GM19035 (cell line): ENCODE data around the gene JAKMIP1.

Experiments
- ATAC-seq: cut with Tn5 transposase; IDR thresholded peaks from one replicate; pipeline ENCODE4 v1.9.1; 2021; ENCODE audit not compliant: unreplicated experiment

Gene JAKMIP1

GRCh38 chr4:6071191-6071958, 129.0 kb downstream of the JAKMIP1 start:
- ATAC-seq: no peak

DNA sequence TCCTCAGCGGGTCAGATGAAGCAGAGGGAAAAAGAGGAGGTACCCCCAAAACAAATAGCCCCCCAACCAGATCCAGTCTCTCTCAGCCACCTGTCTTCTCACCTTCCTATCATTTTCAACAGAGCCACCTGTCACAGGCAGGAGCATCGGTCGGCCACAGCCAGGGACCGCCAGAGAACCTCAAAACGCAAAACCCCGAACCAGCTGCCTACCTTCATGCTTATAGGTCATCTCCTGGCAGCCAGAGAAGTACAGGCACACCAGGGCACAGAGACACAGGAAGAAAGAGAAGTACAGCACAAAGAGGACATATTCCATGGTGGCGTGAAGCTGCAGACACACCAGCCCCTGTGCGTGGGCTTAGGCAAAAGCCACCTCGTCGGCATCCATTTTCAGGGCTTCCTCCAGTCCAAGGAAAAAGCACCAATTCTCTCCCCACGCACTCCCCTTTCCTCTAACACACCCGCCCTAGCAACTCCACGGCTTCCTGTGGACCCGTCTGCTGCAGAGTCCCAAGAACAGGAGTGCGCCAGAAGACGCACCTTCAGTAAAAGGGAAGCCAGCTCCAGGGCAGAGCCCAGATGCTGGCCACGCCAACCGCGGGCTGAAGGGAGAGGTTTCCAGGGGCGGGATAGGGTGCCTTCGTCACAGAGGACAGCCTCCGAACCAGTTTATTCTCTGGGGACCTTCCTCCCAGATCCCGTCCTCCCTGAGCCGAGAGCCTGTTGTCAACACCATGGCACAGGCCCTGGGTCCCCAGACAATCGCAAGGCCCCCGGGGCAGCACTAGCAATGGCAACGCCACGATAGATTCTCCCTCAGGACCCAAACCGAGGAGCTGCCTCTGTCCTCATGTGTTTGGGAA, 130.3 kb downstream of the JAKMIP1 start:
- ATAC-seq: no peak

- ATAC-seq: no peak
Measured at GRCh38 chr4:6068986-6069385, 131.4 kb downstream of the JAKMIP1 start.

GRCh38 chr4:6065934-6066590, 134.3 kb downstream of the JAKMIP1 start:
- no peak for ATAC-seq

DNA sequence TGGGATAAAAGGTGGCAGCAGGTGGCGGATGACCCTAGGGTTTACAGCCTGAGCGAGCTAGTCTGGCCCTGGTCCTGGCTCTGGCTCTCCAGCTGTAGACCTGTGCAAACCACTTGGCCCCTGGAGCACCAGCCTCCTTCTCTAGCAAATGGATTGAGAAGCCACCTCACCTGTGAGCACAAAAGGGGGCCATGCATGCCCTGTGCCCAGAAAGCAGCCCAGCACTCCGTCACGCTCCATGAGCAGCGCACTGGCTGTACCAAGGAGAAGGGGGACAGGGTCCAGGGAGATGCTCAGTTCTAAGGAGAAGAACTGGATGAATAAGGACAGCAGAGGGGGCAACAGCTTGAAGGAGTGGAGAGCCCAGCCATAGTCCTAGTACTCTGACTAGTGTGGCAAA, 135.2 kb downstream of the JAKMIP1 start:
- no peak for ATAC-seq

DNA sequence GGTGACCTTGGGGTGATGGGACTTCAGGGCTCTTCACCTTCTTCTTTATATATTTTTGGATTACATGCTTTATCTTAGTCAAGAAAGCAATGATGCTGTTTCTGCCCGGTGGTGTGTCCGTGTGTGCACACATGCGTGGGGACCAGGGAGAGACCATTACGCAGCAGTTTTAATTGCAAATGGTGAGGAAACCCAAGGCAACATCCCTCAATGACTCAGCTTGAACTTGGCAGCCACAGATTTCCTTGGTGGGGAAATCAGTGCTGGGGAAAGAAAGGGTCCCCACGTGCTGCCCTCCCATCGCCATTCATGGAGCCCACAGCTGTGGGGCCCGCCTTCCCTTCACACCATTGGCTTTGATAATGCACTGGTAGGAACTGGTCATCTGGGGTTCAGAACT, 136.0 kb downstream of the JAKMIP1 start:
- no peak for ATAC-seq

- ATAC-seq: no peak
Measured at GRCh38 chr4:6063684-6064083, 136.7 kb downstream of the JAKMIP1 start.

DNA sequence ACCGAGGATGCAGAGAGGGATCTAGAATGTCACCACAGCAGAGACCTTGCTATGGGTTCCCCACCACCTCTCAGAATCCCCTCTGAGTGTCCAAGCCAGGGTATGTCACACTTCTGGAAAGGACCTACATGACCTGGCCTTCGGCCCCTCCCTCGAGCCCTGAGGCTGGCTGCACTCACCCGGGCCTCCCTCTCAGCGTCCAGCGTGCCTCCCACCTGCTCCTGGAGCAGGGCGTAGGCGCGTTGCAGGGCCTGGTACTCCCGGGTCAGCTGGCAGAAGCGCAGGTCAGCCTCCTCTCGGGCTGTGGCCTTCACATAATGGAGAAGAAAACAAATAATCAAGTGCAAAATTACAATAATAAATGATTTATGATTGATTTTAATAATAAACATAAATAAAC, 138.2 kb downstream of the JAKMIP1 start:
- no peak for ATAC-seq

DNA sequence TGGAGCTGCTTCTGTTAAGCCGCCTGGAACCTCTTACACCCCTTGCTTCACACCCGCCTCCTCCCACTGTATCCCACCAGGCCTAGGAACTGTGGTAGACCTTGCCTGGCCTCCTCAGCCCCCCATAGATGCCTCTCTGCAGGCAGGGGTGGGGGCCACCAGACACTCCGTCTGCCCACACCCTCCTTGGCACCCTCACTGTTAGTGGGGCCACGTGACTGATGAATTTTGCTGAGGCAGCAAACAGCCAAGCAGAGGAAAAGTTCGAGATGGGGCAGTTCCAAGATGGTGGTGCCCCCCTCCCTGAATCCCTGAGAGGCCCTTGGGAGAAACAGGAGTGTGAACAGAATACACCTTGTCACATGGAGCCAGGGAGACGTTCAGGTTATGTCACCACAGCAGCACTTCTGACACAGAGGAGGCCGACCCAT, 141.0 kb downstream of the JAKMIP1 start:
- no peak for ATAC-seq

GRCh38 chr4:6058531-6059374, 141.6 kb downstream of the JAKMIP1 start:
- no peak for ATAC-seq

DNA sequence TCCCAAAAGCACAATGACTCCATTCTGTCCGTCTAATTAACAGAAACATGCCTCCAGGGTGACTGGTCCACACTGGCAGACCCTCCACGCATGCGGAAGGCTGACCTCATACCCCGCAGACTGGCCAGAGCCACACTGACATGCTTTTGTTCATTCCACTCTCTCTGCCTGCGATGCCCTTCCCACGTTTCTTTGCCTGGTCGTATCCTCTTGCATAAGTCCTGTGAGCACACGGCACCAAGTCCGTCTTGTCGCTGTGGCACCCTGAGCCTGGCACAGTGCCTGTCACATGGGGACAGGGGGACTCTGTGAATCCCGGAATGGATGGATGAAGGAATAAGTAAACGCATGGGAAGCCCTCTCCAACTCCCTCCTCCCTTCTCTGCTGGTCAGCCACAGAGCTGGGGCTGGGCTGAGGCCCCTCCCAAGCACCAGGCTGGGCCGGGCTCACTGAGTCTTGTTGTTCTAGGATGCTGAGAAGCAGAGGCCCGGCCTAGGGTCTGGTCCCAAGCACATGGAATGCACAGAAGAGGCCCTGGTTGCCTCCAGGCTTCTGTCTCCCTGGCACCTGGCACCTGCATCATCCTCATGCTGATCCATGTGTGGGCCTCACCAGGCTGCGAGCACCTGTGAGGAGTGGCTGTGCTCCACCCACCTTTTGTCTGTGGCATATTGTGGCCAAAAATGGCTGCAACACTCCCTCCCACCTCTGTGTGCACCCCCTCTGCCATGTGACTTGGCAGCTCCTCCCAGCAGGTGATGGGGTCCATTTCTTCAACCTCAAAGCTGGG, 143.2 kb downstream of the JAKMIP1 start:
- ATAC-seq: no peak

- ATAC-seq: no peak
Measured at GRCh38 chr4:6055436-6055835, 144.9 kb downstream of the JAKMIP1 start.

DNA sequence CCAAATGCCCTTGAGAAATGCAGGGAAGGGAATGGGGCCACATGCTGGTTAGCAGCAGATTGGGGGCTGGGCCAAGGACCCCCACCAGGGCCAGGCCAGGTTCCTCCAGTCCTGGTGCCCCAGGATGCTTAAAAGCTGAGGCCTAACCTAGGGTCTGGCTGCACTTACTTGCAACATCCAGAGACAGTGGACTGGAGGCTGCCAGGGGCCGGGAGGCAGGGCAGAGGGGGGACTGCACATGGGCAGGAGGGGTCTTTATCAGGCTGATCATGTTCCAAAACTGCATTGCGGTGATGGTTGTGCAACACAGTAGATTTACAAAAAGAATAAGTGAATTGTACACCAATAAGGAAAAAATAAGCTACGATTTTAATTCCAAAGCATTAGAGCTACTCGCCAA, 145.3 kb downstream of the JAKMIP1 start:
- ATAC-seq: no peak

DNA sequence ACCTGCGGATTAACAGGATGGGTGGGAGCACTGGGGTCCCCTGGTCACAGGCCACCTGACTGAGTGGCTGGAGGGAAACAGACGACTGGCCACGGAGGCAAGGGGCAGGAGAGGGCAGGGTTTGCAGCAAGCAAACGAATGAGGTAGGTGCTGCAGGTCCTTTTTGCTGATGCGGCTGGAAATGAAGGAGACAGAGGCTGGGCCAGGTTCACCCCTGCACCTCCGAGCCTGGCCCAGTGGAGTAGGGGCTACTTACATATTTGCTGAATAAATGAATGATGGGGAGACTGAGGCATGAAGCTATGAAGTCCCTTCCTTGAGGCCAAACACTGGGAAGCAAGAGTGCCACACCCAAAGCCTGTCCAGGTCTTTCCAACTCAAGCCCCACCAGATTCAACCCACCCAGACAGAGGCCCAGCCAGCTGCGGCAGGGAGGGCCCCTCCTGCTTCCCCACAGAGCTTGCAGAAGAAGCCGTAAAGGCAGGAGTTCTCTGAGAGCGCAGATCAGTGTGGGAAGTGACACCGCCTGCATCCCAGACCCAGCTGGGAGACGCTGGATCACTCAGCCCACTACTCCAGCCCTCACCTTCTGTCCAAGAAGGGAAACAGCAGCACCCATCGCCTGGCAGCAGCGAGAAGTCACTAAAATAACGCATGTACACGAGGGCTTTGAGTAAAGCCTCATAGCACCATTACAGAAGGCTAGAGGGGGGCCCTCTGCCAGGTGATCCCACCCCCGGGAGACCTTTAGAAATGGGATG, 146.0 kb downstream of the JAKMIP1 start:
- no peak for ATAC-seq

GRCh38 chr4:6052679-6053078, 147.7 kb downstream of the JAKMIP1 start:
- no peak for ATAC-seq

DNA sequence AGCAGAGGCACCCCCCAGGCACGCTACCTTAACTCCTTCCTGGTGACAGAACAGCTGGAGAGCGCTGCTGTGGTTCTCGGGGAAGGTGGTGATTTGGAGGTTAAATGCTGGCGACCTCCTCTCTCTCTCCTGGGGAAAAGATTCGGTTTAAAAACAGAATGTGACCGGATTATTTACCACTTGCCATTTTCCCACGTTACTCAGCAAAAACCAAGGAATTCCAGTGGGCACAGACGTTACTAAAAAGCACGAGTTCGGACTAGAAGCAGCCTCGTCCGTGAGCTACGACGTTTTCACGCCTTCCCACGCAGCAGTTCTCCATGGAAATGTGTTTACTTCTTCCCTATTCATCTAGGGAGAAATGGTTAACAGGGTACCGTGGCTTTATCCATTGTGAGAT, 149.8 kb downstream of the JAKMIP1 start:
- no peak for ATAC-seq

DNA sequence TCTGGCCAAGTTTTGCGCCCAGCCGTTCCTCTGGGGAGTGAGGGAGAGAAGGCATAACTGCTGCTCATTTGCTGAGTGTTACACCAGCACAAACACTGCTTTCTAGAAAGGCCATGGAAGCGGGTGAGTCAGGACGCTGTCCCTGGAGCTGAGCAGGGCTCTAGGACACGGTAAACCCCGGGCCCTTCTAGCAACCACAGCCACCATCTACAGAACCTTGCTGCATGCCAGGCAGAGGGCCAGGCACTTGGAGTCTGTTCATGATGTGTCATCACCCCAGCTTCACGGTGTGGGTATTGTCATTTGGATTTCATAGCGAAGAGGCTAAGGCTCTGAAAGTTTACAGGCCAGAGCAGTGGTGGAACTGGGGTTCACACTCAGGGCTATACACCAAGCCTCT, 150.4 kb downstream of the JAKMIP1 start:
- ATAC-seq: no peak

DNA sequence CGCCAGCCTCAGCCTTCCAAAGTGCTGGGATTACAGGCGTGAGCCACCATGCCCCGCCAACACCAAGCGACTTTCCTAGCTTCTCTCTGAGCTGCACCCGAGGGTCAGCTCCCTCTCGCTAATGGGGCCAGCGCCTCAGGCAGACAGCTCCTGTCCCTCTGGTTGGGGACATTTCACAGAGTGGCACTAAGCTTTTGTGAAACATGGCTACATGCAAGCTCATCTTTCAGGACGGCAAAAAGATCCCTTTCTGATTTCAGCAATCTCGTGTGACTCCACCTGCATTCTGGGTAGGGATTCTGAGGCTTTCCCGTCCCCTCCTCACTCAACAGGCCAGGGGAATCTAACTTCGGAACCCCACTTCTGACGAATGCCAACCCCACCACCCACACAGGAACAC, 151.1 kb downstream of the JAKMIP1 start:
- ATAC-seq: no peak

DNA sequence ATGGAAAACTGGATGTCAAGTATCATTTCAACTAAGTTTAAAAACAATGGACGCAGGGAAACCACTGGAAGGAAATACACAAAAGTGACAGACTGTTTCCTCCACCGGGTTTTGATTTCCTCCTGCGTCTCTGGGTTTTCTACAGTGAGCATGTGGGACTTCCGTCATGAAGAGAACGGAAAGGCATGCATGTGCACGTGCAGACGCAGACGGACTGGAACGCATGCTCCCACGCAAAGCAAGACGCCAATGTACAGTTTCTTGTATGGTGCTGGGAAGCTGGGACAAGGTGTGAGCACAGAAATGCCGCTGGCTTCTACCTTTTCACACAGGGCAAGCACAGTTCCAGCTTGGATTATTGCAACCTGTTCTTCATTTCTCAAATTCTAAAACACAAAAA, 151.8 kb downstream of the JAKMIP1 start:
- ATAC-seq: no peak
